SK-N-MC (cell line): ENCODE results near the gene SH3RF3.

Experiments
- EZH2 ChIP-seq: fragments of 200-600 bp; sonication (generic); IDR thresholded peaks from one replicate; pipeline ENCODE4 v1.6.1; 2017; ENCODE audit warnings: antibody characterized with exemption
- FOXP2 ChIP-seq: optimal IDR thresholded peaks from 2 replicates; pipeline ENCODE3; 2011; ENCODE audit warnings: mild to moderate bottlenecking, moderate library complexity; ENCODE audit not compliant: insufficient read depth; ENCODE audit errors: extremely low read length, control extremely low read depth
- POLR2AphosphoS5 ChIP-seq: IDR thresholded peaks from 2 replicates; pipeline ENCODE4 v1.6.1; 2012; ENCODE audit warnings: mild to moderate bottlenecking, low read depth, low read length, borderline replicate concordance

DNA sequence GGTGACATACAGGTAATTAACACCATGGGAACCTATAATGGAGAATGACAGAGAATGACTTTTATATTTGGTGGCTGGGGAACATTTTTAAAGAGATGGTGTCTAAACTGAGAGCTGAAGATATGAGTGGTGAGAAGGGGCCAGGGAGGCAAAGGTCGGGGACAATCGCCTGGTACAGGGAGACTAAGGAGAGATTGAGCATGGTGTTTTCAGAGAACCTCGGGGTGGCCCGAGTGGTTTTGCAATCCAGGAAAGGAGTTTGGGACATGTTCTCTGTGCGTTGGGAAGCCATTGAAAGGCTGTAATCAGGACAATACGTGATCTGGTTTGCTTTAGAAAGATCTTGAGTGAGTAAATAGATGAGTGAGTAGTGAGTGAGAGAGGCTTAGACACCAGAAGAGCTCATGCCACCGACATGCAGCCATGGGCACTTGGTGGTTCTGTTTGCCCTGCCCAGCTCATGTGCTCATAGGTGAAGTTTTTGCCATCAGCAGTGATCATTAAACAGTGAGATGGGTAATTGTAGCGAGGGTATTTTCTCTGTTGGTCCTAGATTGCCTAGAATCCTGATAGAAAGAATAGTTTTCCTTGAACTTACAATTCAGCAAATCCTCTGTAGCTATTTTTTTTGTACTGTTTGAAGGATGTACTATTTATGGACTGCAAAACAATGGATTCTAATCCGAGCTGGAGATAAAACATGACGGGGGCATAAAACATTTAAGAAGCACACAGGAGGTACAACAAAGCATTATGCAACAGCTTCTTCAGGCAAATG, 114.7 kb downstream of the SH3RF3 start:
- no peak for TF ChIP-seq POLR2AphosphoS5
- TF ChIP-seq EZH2, result no peak
- no peak for TF ChIP-seq FOXP2
